ENCODE measurements around the gene CATSPER1. TPM values are rescaled to one million over a fixed set of nuclear protein-coding genes. Genes with fewer than 3 reads are reported as not detected.
A peak's percentile ranks its signal among the peaks of the same experiment; 100 is the strongest.

CATSPER1 gene
- total RNA-seq, 1 donor from 2014 or later: 0.18 TPM

- Mint-ChIP-seq H3K4me1 (ENCODE audit: low read depth) (no peaks in the 10 kb centered on the region), H3K27ac (no peak overlapping the region), H3K4me3 (no peak overlapping the region), H3K27me3 (ENCODE audit: insufficient read depth) (no peaks in the 10 kb centered on the region), H3K36me3 (ENCODE audit: low read depth) (peaks cover 28% of the 10 kb centered on the region), H3K9me3 (no peaks in the 10 kb centered on the region)
- no peak for DNase-seq (ENCODE audit: low spot score)
- intact Hi-C loops (cut with micrococcal nuclease): no loop called here
These were observed 47.7 kb downstream of the CATSPER1 start for GRCh38 chr11:65978391-65979238.

GRCh38 chr11:65977621-65978390, 48.5 kb downstream of the CATSPER1 start:
- H3K27ac Mint-ChIP-seq: no peak overlapping the region
- intact Hi-C loops (cut with micrococcal nuclease): no loop called here
- H3K36me3 Mint-ChIP-seq (ENCODE audit: low read depth): peaks cover 35% of the 10 kb centered on the region
- H3K9me3 Mint-ChIP-seq: no peaks in the 10 kb centered on the region
- no peak for DNase-seq (ENCODE audit: low spot score)
- no peaks in the 10 kb centered on the region for H3K27me3 Mint-ChIP-seq (ENCODE audit: insufficient read depth)
- H3K4me3 Mint-ChIP-seq: no peak overlapping the region
- H3K4me1 Mint-ChIP-seq (ENCODE audit: low read depth): no peaks in the 10 kb centered on the region

- H3K36me3 Mint-ChIP-seq (ENCODE audit: low read depth): peaks cover 42% of the 10 kb centered on the region
- DNase-seq (ENCODE audit: low spot score): no peak
- no peak overlapping the region for H3K4me3 Mint-ChIP-seq
- H3K27ac Mint-ChIP-seq: no peak overlapping the region
- peaks cover 7% of the 10 kb centered on the region for H3K4me1 Mint-ChIP-seq (ENCODE audit: low read depth)
- no peaks in the 10 kb centered on the region for H3K9me3 Mint-ChIP-seq
- intact Hi-C loops (cut with micrococcal nuclease): no loop called here
- H3K27me3 Mint-ChIP-seq (ENCODE audit: insufficient read depth): no peaks in the 10 kb centered on the region
These were observed 49.8 kb downstream of the CATSPER1 start for GRCh38 chr11:65976216-65977176.

GRCh38 chr11:65975771-65976170, 50.5 kb downstream of the CATSPER1 start:
- H3K27ac Mint-ChIP-seq: no peak overlapping the region
- H3K4me1 Mint-ChIP-seq (ENCODE audit: low read depth): peaks cover 7% of the 10 kb centered on the region
- no peaks in the 10 kb centered on the region for H3K9me3 Mint-ChIP-seq
- no peaks in the 10 kb centered on the region for H3K27me3 Mint-ChIP-seq (ENCODE audit: insufficient read depth)
- no peak overlapping the region for H3K4me3 Mint-ChIP-seq
- no peak for DNase-seq (ENCODE audit: low spot score)
- peaks cover 42% of the 10 kb centered on the region for H3K36me3 Mint-ChIP-seq (ENCODE audit: low read depth)
- intact Hi-C loops (cut with micrococcal nuclease): no loop called here

- intact Hi-C loops (cut with micrococcal nuclease): no loop called here
- Mint-ChIP-seq H3K4me1 (ENCODE audit: low read depth) (peaks cover 10% of the 10 kb centered on the region), H3K27me3 (ENCODE audit: insufficient read depth) (no peaks in the 10 kb centered on the region), H3K4me3 (no peak overlapping the region), H3K9me3 (no peaks in the 10 kb centered on the region), H3K27ac (no peak overlapping the region), H3K36me3 (ENCODE audit: low read depth) (peaks cover 43% of the 10 kb centered on the region)
- no peak for DNase-seq (ENCODE audit: low spot score)
These were observed 52.7 kb downstream of the CATSPER1 start for GRCh38 chr11:65973439-65974110.

- no peak for DNase-seq (ENCODE audit: low spot score)
- intact Hi-C loops (cut with micrococcal nuclease): no loop called here
- Mint-ChIP-seq H3K9me3 (no peaks in the 10 kb centered on the region), H3K27me3 (ENCODE audit: insufficient read depth) (no peaks in the 10 kb centered on the region), H3K36me3 (ENCODE audit: low read depth) (peaks cover 42% of the 10 kb centered on the region), H3K4me3 (no peak overlapping the region), H3K4me1 (ENCODE audit: low read depth) (peaks cover 16% of the 10 kb centered on the region), H3K27ac (no peak overlapping the region)
These were observed 54.2 kb downstream of the CATSPER1 start for GRCh38 chr11:65972116-65972515.

- H3K4me1 Mint-ChIP-seq (ENCODE audit: low read depth): peaks cover 24% of the 10 kb centered on the region
- H3K36me3 Mint-ChIP-seq (ENCODE audit: low read depth): peaks cover 55% of the 10 kb centered on the region
These were observed 57.4 kb downstream of the CATSPER1 start for GRCh38 chr11:65968600-65969482.

GRCh38 chr11:65967329-65967934, 58.8 kb downstream of the CATSPER1 start:
- no peaks in the 10 kb centered on the region for H3K27me3 Mint-ChIP-seq (ENCODE audit: insufficient read depth)
- peaks cover 55% of the 10 kb centered on the region for H3K36me3 Mint-ChIP-seq (ENCODE audit: low read depth)
- intact Hi-C loops (cut with micrococcal nuclease): no loop called here
- H3K4me3 Mint-ChIP-seq: no peak overlapping the region
- no peak overlapping the region for H3K27ac Mint-ChIP-seq
- peaks cover 38% of the 10 kb centered on the region for H3K4me1 Mint-ChIP-seq (ENCODE audit: low read depth)
- no peak for DNase-seq (ENCODE audit: low spot score)
- no peaks in the 10 kb centered on the region for H3K9me3 Mint-ChIP-seq

More at GRCh38 chr11:65968600-65969482, 57.4 kb downstream of the CATSPER1 start:
- Mint-ChIP-seq H3K9me3 (no peaks in the 10 kb centered on the region), H3K27ac (peak overlapping the region; percentile 50), H3K4me3 (no peak overlapping the region), H3K27me3 (ENCODE audit: insufficient read depth) (no peaks in the 10 kb centered on the region)
- intact Hi-C loops (cut with micrococcal nuclease): no loop called here
- no peak for DNase-seq (ENCODE audit: low spot score)

Other genes starting within 250 kb of the CATSPER1 start
- gene AP5B1, start 245.5 kb downstream of the CATSPER1 start, total RNA-seq: 17.4 and 19.2 TPM in 2 replicates
- gene OVOL1, start 239.4 kb downstream of the CATSPER1 start, total RNA-seq: 0.10 and 0.36 TPM in 2 replicates
- gene SNX32, start 192.5 kb downstream of the CATSPER1 start, total RNA-seq: 1.6 and 1.9 TPM in 2 replicates
- 1,020 and 1,061 TPM in 2 replicates for gene CFL1, start 168.3 kb downstream of the CATSPER1 start, total RNA-seq
- 77.7 and 79.6 TPM in 2 replicates for gene MUS81, start 166.0 kb downstream of the CATSPER1 start, total RNA-seq
- gene EFEMP2, start 153.7 kb downstream of the CATSPER1 start, total RNA-seq: 6.5 and 7.9 TPM in 2 replicates
- 5.7 and 7.4 TPM in 2 replicates for gene CTSW, start 146.6 kb downstream of the CATSPER1 start, total RNA-seq
- 86.8 and 93.2 TPM in 2 replicates for gene FIBP, start 138.0 kb downstream of the CATSPER1 start, total RNA-seq
- 66.7 and 70.8 TPM in 2 replicates for gene CCDC85B, start 135.8 kb downstream of the CATSPER1 start, total RNA-seq
- gene FOSL1, start 126.1 kb downstream of the CATSPER1 start, total RNA-seq: 31.7 and 33.5 TPM in 2 replicates
- 18.5 and 21.4 TPM in 2 replicates for gene C11orf68, start 107.4 kb downstream of the CATSPER1 start, total RNA-seq
- gene DRAP1, start 107.1 kb downstream of the CATSPER1 start, total RNA-seq: 119 and 129 TPM in 2 replicates
- gene TSGA10IP, start 81.0 kb downstream of the CATSPER1 start, total RNA-seq: not detected in 2 replicates
- 110 TPM in 2 replicates for gene SART1, start 64.7 kb downstream of the CATSPER1 start, total RNA-seq
- 69.0 and 70.7 TPM in 2 replicates for gene EIF1AD, start 24.3 kb downstream of the CATSPER1 start, total RNA-seq
- gene BANF1, start 24.0 kb downstream of the CATSPER1 start, total RNA-seq: 282 and 284 TPM in 2 replicates
- gene CST6, start 14.5 kb downstream of the CATSPER1 start, total RNA-seq: 1.7 and 2.0 TPM in 2 replicates
- gene GAL3ST3, start 22.7 kb upstream of the CATSPER1 start, total RNA-seq: 0.34 TPM in 1 of 2 replicates, not detected in the other
- gene SF3B2, start 25.9 kb upstream of the CATSPER1 start, total RNA-seq: 267 TPM in 2 replicates
- gene PACS1, start 43.8 kb upstream of the CATSPER1 start, total RNA-seq: 80.4 and 89.5 TPM in 2 replicates
- gene KLC2, start 231.2 kb upstream of the CATSPER1 start, total RNA-seq: 56.3 and 62.1 TPM in 2 replicates
- gene RAB1B, start 242.2 kb upstream of the CATSPER1 start, total RNA-seq: 123 and 124 TPM in 2 replicates

All from activated T-helper 1 cell treated with anti-CD3 and anti-CD28 coated beads, Interleukin-12 subunit alpha, Interleukin-12 subunit beta, Interleukin-2, Interleukin-4 antibody, amounts not matched to agents 30 ng/mL and 10 ng/mL and 1 ng/mL, durations not matched to agents 14 hours and 24 hours and 36 hours (primary cell).